ENCODE measurements around the gene OPTN. TPM values are rescaled to one million over a fixed set of nuclear protein-coding genes. Genes with fewer than 3 reads are reported as not detected.
A peak's percentile ranks its signal among the peaks of the same experiment; 100 is the strongest.
"Not testable (repeated sequence)": the region's sequence is repeated elsewhere in the genome, so short reads cannot be mapped to it uniquely, and the experiment has no call there.

OPTN gene
- polyA plus RNA-seq, 4 donors = 34.8 to 44.0 (median 36.5) TPM

- no peak for DNase-seq (ENCODE audit: low read depth in 4 of 4, low spot score in 3 of 4)
These were observed 18.1 kb downstream of the OPTN start for GRCh38 chr10:13117841-13118783.

GRCh38 chr10:13118784-13119410 lies 18.9 kb downstream of the OPTN start:
- DNase-seq (ENCODE audit: low read depth in 4 of 4, low spot score in 3 of 4) = no peak

DNA sequence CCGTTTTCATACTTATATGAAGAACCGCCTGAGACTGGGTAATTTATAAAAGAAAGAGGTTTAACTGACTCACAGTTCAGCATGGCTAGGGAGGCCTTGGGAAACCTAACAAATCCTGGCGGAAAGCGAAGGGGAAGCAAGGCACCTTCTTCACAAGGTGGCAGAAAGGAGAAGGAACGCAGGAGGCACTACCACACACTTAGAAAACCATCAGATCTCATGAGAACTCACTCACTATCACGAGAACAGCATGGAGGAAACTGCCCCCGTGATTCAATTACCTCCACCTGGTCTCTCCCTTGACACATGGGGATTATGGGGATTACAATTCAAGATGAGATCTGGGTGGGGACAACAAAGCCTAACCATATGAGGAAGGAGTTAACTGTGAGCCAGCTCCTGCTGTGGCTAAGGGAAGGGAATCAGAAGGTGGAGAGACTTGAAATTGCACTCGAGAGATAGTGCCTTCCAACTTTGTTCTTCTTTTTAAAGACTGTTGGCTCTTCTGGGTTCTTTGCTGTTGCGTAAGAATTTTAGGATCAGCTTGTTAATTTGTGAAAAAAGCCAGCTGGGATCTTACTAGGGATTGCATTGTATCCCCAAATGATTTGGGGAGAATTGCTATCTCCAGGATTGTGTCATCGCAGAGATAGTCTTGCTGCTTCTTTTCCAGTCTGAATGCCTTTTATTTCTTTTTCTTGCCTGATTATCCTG lies 21.0 kb downstream of the OPTN start:
- no peak for DNase-seq (ENCODE audit: low read depth in 4 of 4, low spot score in 3 of 4)

- DNase-seq (ENCODE audit: low read depth in 4 of 4, low spot score in 3 of 4) = no peak
These were observed 21.5 kb downstream of the OPTN start for GRCh38 chr10:13121500-13121854.

DNA sequence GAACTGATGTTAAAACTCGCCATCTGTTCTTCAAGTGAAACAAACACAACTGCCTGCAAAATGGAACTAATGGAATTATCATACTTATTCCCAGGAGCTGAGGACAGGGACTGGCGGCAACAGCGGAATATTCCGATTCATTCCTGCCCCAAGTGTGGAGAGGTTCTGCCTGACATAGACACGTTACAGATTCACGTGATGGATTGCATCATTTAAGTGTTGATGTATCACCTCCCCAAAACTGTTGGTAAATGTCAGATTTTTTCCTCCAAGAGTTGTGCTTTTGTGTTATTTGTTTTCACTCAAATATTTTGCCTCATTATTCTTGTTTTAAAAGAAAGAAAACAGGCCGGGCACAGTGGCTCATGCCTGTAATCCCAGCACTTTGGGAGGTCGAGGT lies 36.7 kb downstream of the OPTN start:
- DNase-seq (ENCODE audit: low read depth in 4 of 4, low spot score in 3 of 4) = no peak

DNA sequence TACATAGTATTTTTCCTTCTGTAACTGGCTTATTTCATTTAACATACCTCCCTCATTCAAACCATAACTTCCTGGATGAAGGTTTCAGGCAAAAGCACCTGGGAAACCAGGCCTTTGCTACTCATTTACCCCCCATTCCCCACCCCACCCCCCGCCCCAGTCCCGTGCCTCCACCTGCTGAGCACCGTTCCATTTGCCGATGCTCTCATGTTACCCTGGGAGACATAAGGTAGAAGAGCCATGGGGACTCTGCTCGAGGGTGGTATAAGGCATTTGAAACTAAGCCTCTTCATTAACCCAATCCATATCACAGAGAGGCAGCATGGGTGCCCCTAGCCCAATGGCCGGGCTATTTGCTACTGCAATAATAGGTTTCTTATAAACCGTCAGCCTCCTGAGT lies 39.2 kb downstream of the OPTN start:
- no peak for DNase-seq (ENCODE audit: low read depth in 4 of 4, low spot score in 3 of 4)

GRCh38 chr10:13139676-13140075 lies 39.7 kb downstream of the OPTN start:
- no peak for DNase-seq (ENCODE audit: low read depth in 4 of 4, low spot score in 3 of 4)

GRCh38 chr10:13140627-13141190 lies 40.7 kb downstream of the OPTN start:
- DNase-seq (ENCODE audit: low read depth in 4 of 4, low spot score in 3 of 4) = no peak

- no peak for DNase-seq (ENCODE audit: low read depth in 4 of 4, low spot score in 3 of 4)
These were observed 43.8 kb downstream of the OPTN start for GRCh38 chr10:13143766-13144165.

- no peak for DNase-seq (ENCODE audit: low read depth in 4 of 4, low spot score in 3 of 4)
These were observed 44.9 kb downstream of the OPTN start for GRCh38 chr10:13144814-13145213.

DNA sequence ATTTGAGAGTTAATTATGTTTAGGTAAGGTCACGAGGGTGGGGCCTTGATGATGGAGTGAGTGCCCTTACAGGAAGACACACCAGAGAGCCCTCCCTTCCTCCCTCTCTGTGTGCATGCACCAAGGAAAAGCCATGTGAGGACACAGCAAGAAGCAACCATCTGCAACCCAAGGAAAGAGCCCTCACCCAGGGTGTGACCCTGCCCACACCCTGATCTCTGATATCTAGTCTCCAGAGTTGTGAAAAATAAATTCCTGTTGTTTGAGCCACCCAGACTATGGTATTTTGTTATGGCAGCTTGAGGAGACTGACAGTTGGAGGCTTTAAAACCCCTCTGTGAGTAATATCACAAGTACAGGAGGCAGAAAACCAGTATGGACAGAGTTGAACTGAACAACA lies 46.4 kb downstream of the OPTN start:
- no peak for DNase-seq (ENCODE audit: low read depth in 4 of 4, low spot score in 3 of 4)

DNA sequence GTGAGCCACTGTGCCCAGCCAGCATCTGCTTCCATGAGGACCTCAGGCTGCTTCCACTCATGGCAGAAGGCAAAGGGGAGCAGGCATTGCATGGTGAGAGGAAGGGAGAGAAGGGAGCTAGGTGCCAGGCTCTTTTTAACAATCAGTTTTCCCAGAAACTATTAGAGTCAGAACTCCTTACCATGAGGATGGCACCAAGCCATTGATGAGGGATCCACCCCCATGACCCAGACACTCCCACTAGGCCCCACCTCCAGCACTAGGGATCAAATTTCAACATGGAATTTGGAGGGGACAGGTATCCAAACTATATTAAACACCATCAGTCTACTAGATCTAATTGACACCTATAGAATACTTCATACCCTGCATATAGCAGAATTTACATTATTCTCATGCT lies 47.2 kb downstream of the OPTN start:
- DNase-seq (ENCODE audit: low read depth in 4 of 4, low spot score in 3 of 4) = no peak

- no peak for DNase-seq (ENCODE audit: low read depth in 4 of 4, low spot score in 3 of 4)
These were observed 52.3 kb downstream of the OPTN start for GRCh38 chr10:13152296-13152695.

GRCh38 chr10:13155860-13156259 lies 55.9 kb downstream of the OPTN start:
- not testable (repeated sequence) for DNase-seq (ENCODE audit: low read depth in 4 of 4, low spot score in 3 of 4)

GRCh38 chr10:13158401-13158800 lies 58.4 kb downstream of the OPTN start:
- DNase-seq (ENCODE audit: low read depth in 4 of 4, low spot score in 3 of 4) = no peak

GRCh38 chr10:13160934-13161856 lies 61.2 kb downstream of the OPTN start, which contains the start of gene MCM10:
TSS of gene MCM10 (plus strand) at chr10:13161558. CDS start at chr10:13164203, 2,645 bp downstream.
- peak; percentile 96 to 99 (median 98) for DNase-seq (ENCODE audit: low read depth in 4 of 4, low spot score in 3 of 4)

- DNase-seq (ENCODE audit: low read depth in 4 of 4, low spot score in 3 of 4) = no peak
These were observed 61.9 kb downstream of the OPTN start for GRCh38 chr10:13161857-13162271.

- DNase-seq (ENCODE audit: low read depth in 4 of 4, low spot score in 3 of 4) = no peak
These were observed 63.9 kb downstream of the OPTN start for GRCh38 chr10:13163859-13164258.

GRCh38 chr10:13165177-13165576 lies 65.2 kb downstream of the OPTN start:
- DNase-seq (ENCODE audit: low read depth in 4 of 4, low spot score in 3 of 4) = no peak

GRCh38 chr10:13167568-13167967 lies 67.6 kb downstream of the OPTN start:
- no peak for DNase-seq (ENCODE audit: low read depth in 4 of 4, low spot score in 3 of 4)

All from right renal pelvis (tissue), 4 donors.